ENCODE results near the gene BCO1.

Gene BCO1

DNA sequence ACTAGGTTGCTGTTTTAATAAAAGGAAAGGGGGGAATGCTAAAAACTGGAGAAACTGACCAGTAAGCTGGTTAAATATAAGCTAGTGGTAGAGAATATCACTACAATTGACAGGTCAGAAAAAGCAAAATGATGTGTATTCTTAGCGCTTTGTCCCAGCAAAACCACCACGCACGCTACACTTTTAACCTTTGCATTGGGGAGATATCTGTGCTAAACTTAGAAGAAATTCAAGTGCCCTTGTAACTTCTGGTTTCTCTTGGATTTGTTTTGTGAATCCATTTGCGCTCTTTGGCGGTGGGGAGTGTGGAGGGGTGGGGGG is 77.6 kb downstream of the BCO1 start:
- no peaks in the 10 kb centered on the region for H3K27me3 ChIP-seq (ENCODE audit: insufficient read depth, poor library complexity, severe bottlenecking)
- no peak for TF ChIP-seq CTCF (IDR thresholded peaks at IDR 0.05; ENCODE audit: poor library complexity, severe bottlenecking)
- peaks cover 23% of the 10 kb centered on the region for H3K4me1 ChIP-seq (ENCODE audit: insufficient read depth, poor library complexity, severe bottlenecking)
- H3K36me3 ChIP-seq (ENCODE audit: low read depth) = no peaks in the 10 kb centered on the region
- H3K4me3 ChIP-seq (ENCODE audit: severe bottlenecking) = peak overlapping the region; percentile 62
- no peak for DNase-seq (ENCODE audit: low spot score)
- H3K9me3 ChIP-seq (ENCODE audit: severe bottlenecking) = no peaks in the 10 kb centered on the region
- H3K27ac ChIP-seq (ENCODE audit: poor library complexity, severe bottlenecking) = peak overlapping the region; percentile 45
- no peak for ATAC-seq (ENCODE audit: low read depth)

GRCh38 chr16:81318711-81319110 is 80.2 kb downstream of the BCO1 start:
- 0 out of 2 replicates have a peak, but pooled peaks cover 4% of the 10 kb centered on the region for H3K36me3 ChIP-seq (ENCODE audit: low read depth)
- H3K4me3 ChIP-seq (ENCODE audit: severe bottlenecking) = no peak overlapping the region
- H3K27ac ChIP-seq (ENCODE audit: poor library complexity, severe bottlenecking) = peak overlapping the region; percentile 34
- ATAC-seq (ENCODE audit: low read depth) (no peak), DNase-seq (ENCODE audit: low spot score) (no peak)
- TF ChIP-seq CTCF (IDR thresholded peaks at IDR 0.05; ENCODE audit: poor library complexity, severe bottlenecking) = no peak
- H3K9me3 ChIP-seq (ENCODE audit: severe bottlenecking) = no peaks in the 10 kb centered on the region
- H3K27me3 ChIP-seq (ENCODE audit: insufficient read depth, poor library complexity, severe bottlenecking) = no peaks in the 10 kb centered on the region
- peaks cover 26% of the 10 kb centered on the region for H3K4me1 ChIP-seq (ENCODE audit: insufficient read depth, poor library complexity, severe bottlenecking)

GRCh38 chr16:81319221-81319912 is 80.9 kb downstream of the BCO1 start:
- H3K4me3 ChIP-seq (ENCODE audit: severe bottlenecking) = no peak overlapping the region

GRCh38 chr16:81321039-81321438 is 82.5 kb downstream of the BCO1 start:
- Histone ChIP-seq H3K36me3 (ENCODE audit: low read depth) (0 out of 2 replicates have a peak, but pooled peaks cover 4% of the 10 kb centered on the region), H3K27ac (ENCODE audit: poor library complexity, severe bottlenecking) (no peak overlapping the region), H3K4me3 (ENCODE audit: severe bottlenecking) (no peak overlapping the region), H3K9me3 (ENCODE audit: severe bottlenecking) (no peaks in the 10 kb centered on the region), H3K27me3 (ENCODE audit: insufficient read depth, poor library complexity, severe bottlenecking) (no peaks in the 10 kb centered on the region), H3K4me1 (ENCODE audit: insufficient read depth, poor library complexity, severe bottlenecking) (peaks cover 26% of the 10 kb centered on the region)
- ATAC-seq (ENCODE audit: low read depth) = no peak
- no peak for TF ChIP-seq CTCF (IDR thresholded peaks at IDR 0.05; ENCODE audit: poor library complexity, severe bottlenecking)
- no peak for DNase-seq (ENCODE audit: low spot score)

More at GRCh38 chr16:81319221-81319912, 80.9 kb downstream of the BCO1 start:
- Histone ChIP-seq H3K9me3 (ENCODE audit: severe bottlenecking) (no peaks in the 10 kb centered on the region), H3K27me3 (ENCODE audit: insufficient read depth, poor library complexity, severe bottlenecking) (no peaks in the 10 kb centered on the region), H3K4me1 (ENCODE audit: insufficient read depth, poor library complexity, severe bottlenecking) (peaks cover 26% of the 10 kb centered on the region), H3K36me3 (ENCODE audit: low read depth) (0 out of 2 replicates have a peak, but pooled peaks cover 4% of the 10 kb centered on the region), H3K27ac (ENCODE audit: poor library complexity, severe bottlenecking) (peak overlapping the region; percentile 34)
- peak; percentile 19; the same call in 2 of the 3 replicates for ATAC-seq (ENCODE audit: low read depth)
- DNase-seq (ENCODE audit: low spot score) = no peak
- TF ChIP-seq CTCF (IDR thresholded peaks at IDR 0.05; ENCODE audit: poor library complexity, severe bottlenecking) = no peak

- no peak for DNase-seq (ENCODE audit: low spot score)
- Histone ChIP-seq H3K9me3 (ENCODE audit: severe bottlenecking) (no peaks in the 10 kb centered on the region), H3K27me3 (ENCODE audit: insufficient read depth, poor library complexity, severe bottlenecking) (no peaks in the 10 kb centered on the region), H3K4me1 (ENCODE audit: insufficient read depth, poor library complexity, severe bottlenecking) (peaks cover 26% of the 10 kb centered on the region), H3K4me3 (ENCODE audit: severe bottlenecking) (no peak overlapping the region), H3K27ac (ENCODE audit: poor library complexity, severe bottlenecking) (no peak overlapping the region), H3K36me3 (ENCODE audit: low read depth) (0 out of 2 replicates have a peak, but pooled peaks cover 4% of the 10 kb centered on the region)
- no peak for TF ChIP-seq CTCF (IDR thresholded peaks at IDR 0.05; ENCODE audit: poor library complexity, severe bottlenecking)
- ATAC-seq (ENCODE audit: low read depth) = no peak
Measured at GRCh38 chr16:81321536-81321935, 83.0 kb downstream of the BCO1 start.

Data from RWPE2 (cell line).